Erythroblast (primary cell): ENCODE measurements around the gene B3GALT4.

Experiments used
- GATA1 ChIP-seq: IDR thresholded peaks from 2 replicates; pipeline ENCODE4 v1.6.1; 2011; ENCODE audit warnings: low read depth, mild to moderate bottlenecking, control low read depth, low read length, moderate library complexity
- POLR2A ChIP-seq: IDR thresholded peaks from 2 replicates; pipeline ENCODE4 v1.6.1; 2011; ENCODE audit warnings: mild to moderate bottlenecking, low read length

- TF ChIP-seq POLR2A (no peak), GATA1 (no peak)
Observed at GRCh38 chr6:33296797-33297405, 20.0 kb downstream of the B3GALT4 start.
